Epithelial cell of proximal tubule (primary cell): ENCODE measurements around the gene CDC42EP1. TPM values are rescaled to one million over a fixed set of nuclear protein-coding genes. Genes with fewer than 3 reads are reported as not detected.
A peak's percentile ranks its signal among the peaks of the same experiment; 100 is the strongest.

Experiments used
- DNase-seq: peaks from one replicate; pipeline ENCODE4 v3.0.0-alpha.2; 2011; ENCODE audit warnings: low read depth
- H3K4me3 ChIP-seq: 2 replicates; pipeline ENCODE4 v1.5.1; 2011; ENCODE audit warnings: low read depth, mild to moderate bottlenecking, low read length
- total RNA-seq: library from RNA; depleted of rRNA; stranded (reverse); fragments of >200 nt; gene quantifications from 2 replicates; pipeline ENCODE4 v1.2.3, GENCODE V29; 2015
- TF ChIP-seq, protein P1 (sequence below): conservative IDR thresholded peaks from 2 replicates; pipeline ENCODE4 v1.5.1; 2012; ENCODE audit warnings: low read depth, mild to moderate bottlenecking, low read length

CDC42EP1 gene, protein sequence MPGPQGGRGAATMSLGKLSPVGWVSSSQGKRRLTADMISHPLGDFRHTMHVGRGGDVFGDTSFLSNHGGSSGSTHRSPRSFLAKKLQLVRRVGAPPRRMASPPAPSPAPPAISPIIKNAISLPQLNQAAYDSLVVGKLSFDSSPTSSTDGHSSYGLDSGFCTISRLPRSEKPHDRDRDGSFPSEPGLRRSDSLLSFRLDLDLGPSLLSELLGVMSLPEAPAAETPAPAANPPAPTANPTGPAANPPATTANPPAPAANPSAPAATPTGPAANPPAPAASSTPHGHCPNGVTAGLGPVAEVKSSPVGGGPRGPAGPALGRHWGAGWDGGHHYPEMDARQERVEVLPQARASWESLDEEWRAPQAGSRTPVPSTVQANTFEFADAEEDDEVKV
- 102 and 110 TPM in 2 replicates for total RNA-seq

DNA sequence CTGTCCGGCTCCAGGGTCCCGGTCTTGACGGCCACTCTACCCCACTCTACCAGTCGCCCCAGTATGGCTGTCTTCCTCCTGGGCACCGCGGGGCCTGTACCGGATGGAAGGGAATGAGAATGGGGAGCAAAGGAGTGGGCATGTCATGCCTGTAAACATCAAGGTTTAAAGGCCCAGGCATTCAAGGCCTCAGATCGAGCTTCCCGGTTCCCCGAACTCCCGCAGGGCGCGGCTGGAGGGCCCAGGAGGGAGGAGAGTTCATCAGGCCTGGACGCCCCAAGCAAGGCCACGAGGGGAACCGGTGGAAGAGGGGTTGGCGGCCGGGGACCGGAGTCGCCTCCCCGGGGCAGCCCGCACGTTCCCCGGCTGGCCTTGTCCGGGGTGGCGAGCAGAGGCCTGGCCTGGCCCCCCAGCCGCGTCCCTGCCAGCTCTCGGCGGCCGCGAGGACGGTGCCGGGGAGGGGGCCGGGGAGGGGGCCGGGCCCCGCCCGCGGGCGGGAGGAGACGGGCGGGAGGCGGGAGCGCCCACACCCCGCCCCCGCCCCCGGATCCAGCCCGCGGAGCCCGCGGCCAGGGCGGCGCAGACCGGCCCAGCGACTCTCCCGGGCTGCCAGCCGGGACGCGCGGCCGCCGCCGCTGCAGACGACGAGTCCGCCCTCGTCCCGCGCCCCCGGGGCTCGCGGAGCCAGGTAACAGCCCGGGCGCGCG lies at the start of gene CDC42EP1:
Gene CDC42EP1, plus strand, starts transcription at position 580 of the 707 bp plus-strand sequence. CDS start 5,870 bp downstream, outside the sequence.
- TF ChIP-seq, protein P1, sequence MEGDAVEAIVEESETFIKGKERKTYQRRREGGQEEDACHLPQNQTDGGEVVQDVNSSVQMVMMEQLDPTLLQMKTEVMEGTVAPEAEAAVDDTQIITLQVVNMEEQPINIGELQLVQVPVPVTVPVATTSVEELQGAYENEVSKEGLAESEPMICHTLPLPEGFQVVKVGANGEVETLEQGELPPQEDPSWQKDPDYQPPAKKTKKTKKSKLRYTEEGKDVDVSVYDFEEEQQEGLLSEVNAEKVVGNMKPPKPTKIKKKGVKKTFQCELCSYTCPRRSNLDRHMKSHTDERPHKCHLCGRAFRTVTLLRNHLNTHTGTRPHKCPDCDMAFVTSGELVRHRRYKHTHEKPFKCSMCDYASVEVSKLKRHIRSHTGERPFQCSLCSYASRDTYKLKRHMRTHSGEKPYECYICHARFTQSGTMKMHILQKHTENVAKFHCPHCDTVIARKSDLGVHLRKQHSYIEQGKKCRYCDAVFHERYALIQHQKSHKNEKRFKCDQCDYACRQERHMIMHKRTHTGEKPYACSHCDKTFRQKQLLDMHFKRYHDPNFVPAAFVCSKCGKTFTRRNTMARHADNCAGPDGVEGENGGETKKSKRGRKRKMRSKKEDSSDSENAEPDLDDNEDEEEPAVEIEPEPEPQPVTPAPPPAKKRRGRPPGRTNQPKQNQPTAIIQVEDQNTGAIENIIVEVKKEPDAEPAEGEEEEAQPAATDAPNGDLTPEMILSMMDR = no peak
- H3K4me3 ChIP-seq = peak within 1 kb of the TSS; percentile 80
- no peak for DNase-seq

DNA sequence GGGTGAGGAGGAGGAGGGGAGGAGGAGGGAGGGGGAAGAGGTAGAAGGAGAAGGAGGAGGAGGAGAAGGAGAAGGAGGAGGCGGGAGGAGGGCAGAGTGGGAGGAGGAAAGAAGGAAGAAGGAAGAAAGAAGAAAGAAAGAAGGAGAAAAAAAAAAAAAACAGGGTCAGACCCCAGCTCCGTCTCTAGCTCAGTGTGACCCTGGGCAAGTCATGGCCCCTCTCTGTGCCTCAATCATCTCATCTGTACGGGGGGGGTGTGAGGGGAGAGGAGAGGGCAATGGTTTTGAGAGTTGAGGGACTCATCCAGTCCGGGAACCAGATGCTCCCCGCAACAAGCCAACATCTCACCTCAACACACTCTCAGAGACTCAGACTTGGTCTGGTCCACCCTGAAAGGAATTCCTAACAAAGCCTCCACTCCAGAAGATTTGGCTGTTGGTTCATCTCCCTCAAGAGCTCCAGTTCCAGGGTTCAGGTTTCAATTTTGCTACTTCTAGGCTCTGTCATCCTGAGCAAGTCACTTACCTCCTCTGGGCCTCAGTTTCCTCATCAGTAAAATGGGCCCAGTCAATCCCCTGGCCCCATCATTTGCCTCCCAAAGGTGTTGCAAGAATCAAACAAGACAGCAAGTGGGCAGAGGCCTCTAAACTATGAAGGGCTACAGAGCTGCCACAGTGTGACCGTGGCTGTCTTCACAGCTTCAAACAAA lies 48.7 kb upstream of the CDC42EP1 start:
- no peak for DNase-seq
- TF ChIP-seq, protein P1 = no peak
- H3K4me3 ChIP-seq = no peak overlapping the region

DNA sequence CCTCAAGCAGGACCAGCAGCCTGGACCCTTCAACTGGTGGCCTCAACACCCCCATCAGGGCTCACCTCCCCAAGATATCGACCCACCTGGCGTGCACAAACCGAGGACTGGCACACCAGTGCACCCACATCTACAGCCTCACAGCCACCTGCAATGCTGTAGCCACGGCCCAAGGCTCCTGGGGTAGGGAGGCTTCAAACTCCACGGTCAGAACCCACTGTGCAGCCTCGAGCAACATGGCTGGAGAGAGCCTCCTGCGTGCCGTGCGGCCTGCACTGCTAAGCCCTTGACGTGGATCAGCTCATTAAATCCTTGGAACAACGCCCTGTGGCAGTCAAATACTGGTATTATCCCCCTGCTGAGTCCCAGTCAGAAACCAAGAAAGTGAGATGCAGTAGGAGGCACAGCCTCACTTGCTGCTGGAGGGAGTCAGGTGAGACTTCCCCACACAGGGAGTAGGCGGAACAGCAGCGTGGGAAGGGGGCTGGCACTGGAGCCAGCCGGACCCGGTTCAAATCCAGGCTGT lies 45.7 kb upstream of the CDC42EP1 start:
- DNase-seq = no peak
- no peak overlapping the region for H3K4me3 ChIP-seq
- TF ChIP-seq, protein P1 = no peak

DNA sequence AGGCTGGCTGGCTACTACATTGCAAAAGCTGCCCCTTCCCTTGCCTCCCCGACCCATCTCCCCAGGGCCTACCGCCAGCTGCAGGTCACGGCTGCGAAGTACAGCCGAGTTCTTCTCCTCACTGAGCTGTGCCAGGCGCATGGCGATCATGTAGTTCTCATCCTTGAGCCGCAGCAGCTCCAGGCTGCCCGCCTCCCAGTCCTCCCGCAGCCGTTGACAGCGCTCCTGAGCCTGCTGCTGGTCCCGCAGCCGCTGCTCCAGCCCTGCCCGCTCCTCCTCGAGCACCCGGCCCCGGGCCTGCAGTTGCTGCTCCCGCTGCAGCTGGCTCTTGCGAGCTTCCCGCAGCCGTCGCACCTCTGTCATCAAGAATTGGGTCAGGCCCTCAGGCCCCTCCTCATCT lies 44.4 kb upstream of the CDC42EP1 start:
- H3K4me3 ChIP-seq = no peak overlapping the region
- TF ChIP-seq, protein P1 = no peak

DNA sequence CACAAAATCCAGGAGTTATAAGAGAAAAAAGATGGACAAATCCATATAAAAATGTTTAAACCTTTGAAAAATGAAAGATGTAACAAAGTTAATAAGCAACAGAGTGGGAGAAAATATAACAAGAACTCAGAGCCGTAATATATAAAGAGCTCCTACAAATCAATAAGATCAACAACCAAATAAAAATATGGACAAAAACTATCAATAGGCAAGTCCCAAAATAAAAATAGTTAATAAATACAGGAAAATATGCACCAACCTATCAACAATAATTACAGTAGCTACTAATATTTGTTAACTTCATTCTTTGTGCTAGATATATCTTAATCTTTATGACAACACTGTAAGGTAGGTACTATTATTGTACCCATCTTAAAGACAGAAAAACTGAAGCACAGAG lies 43.8 kb upstream of the CDC42EP1 start:
- H3K4me3 ChIP-seq = no peak overlapping the region
- TF ChIP-seq, protein P1 = no peak
- no peak for DNase-seq

More for the DNA sequence above, 44.4 kb upstream of the CDC42EP1 start:
- no peak for DNase-seq

DNA sequence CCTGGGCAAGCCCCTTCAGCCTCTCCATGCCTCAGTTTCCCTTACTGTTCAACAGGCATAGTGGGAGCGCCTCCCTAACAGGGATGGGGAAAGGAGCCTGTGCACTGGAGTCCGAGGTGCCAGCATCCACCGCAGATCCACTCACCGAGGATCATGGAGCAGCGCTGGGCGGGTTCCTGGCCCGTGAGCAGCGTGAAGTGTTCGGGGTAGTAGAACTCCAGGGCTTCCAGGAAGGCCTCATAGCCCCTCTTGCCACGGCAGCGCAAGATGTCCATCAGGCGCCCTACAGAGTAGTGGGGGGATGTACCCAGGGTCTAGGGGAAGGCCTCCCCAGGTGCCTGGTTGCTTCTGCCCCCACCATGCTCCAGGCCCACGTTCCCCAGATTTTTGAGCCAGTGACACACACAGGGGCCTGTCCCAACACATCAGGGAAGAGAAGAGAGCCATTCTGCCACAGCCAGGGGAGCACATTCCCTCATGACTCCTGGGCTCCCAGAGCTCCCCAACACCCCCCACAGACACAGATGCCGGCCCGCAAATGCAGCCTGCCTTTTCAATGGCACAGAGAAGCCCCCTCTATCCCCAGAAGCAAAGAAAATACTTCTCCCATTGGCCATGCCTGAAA lies 42.3 kb upstream of the CDC42EP1 start:
- TF ChIP-seq, protein P1 = no peak
- H3K4me3 ChIP-seq = peak overlapping the region; percentile 87
- DNase-seq = no peak
